Measurements from ENCODE around the gene ZNRF1.

GRCh38 chr16:75007443-75007842, 8.6 kb downstream of the ZNRF1 start:
- TF ChIP-seq MAX (IDR thresholded peaks at IDR 0.05) (no peak), TAF1 (IDR thresholded peaks at IDR 0.05; ENCODE audit: low read depth) (no peak), CREB1 (IDR thresholded peaks at IDR 0.05; ENCODE audit: low read depth) (no peak), CEBPB (IDR thresholded peaks at IDR 0.05) (no peak), RAD21 (IDR thresholded peaks at IDR 0.05; ENCODE audit: low read depth) (no peak), FOXM1 (IDR thresholded peaks at IDR 0.05; ENCODE audit: borderline replicate concordance, low read depth) (no peak), USF1 (IDR thresholded peaks at IDR 0.05) (no peak)

Measured in Ishikawa (cell line).